GM18511 (cell line): Measurements from ENCODE around the gene C11orf68.

ENCODE experiments used
- ATAC-seq: cut with Tn5 transposase; IDR thresholded peaks from one replicate; pipeline ENCODE4 v1.9.1; 2021; ENCODE audit warnings: mild to moderate bottlenecking, moderate library complexity; ENCODE audit not compliant: unreplicated experiment

The C11orf68 gene

DNA sequence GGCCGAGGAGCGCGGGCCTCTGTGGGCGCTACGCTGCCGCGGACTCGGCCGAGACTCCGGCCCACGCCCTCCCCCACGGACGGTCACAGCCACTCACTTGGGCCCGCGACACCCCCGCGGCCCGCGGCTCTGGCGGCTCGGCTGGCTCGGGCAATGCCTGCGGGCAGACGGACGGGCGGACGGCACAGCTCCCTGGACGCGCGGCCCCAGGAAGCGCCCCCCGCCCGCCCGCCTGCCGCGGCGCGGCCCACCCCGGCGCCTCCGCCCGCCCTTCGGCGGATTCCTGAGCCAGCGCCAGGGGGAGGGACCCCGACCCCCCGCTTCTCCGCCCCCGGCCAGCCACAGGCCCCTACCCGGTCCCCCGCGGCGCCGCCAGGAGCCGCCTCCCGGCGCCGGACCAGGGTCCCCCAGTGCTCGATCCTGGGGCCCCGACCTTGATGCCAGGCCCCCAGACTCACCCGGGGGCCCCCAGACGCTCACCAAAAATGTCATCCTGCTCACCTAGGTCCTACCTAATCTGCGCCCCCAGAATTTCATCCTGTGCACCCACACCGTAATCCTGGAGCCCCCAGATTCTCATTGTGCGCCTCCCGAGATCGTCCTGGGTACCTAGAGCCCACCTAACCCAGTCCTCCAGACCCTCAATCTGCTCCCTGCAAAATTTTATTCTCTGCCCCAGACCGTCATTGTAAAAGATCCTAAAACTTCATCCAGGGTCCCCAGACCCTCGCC is 46.1 kb downstream of the C11orf68 start, which contains the start of gene EFEMP2:
EFEMP2 (minus strand) TSS at position 215 of the 732 bp plus-strand sequence. CDS start 446 bp downstream, outside the sequence.
- no peak for ATAC-seq

DNA sequence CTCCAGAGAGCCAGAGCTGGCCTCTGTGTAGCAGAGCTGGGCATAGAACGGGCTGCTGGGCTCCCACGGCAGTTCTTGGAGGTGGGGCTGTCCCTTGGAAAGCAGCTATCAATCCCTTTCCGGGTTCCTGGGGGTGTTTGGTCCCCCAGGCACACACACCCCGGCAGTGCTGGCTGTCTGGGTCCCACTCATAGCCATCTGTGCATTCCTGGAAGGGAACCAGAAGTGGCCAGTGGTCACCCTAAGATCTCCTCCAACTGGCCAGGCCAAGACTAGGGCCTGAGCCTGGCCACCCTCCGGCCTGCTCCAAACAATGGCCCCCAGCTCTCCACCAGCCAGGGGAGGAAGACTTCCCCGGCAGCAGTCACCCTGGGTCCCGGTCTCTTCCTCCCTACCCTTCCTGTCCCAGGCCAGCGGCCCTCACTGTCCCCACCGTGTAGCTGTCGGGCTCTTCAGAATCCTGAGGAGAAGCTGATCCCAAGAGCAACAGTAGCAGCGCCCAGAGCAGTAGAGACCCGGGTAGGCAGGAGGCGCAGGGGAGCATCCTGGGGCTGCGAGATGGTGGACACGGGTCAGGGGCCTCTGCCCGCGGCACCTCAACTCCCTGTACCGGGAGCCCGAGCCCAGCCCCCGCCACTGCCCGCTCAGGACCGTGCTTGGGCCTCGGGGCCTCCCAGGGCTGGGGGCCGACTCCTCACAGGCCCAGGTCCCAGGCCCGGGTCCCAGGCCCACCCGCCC is 46.9 kb downstream of the C11orf68 start:
- no peak for ATAC-seq

DNA sequence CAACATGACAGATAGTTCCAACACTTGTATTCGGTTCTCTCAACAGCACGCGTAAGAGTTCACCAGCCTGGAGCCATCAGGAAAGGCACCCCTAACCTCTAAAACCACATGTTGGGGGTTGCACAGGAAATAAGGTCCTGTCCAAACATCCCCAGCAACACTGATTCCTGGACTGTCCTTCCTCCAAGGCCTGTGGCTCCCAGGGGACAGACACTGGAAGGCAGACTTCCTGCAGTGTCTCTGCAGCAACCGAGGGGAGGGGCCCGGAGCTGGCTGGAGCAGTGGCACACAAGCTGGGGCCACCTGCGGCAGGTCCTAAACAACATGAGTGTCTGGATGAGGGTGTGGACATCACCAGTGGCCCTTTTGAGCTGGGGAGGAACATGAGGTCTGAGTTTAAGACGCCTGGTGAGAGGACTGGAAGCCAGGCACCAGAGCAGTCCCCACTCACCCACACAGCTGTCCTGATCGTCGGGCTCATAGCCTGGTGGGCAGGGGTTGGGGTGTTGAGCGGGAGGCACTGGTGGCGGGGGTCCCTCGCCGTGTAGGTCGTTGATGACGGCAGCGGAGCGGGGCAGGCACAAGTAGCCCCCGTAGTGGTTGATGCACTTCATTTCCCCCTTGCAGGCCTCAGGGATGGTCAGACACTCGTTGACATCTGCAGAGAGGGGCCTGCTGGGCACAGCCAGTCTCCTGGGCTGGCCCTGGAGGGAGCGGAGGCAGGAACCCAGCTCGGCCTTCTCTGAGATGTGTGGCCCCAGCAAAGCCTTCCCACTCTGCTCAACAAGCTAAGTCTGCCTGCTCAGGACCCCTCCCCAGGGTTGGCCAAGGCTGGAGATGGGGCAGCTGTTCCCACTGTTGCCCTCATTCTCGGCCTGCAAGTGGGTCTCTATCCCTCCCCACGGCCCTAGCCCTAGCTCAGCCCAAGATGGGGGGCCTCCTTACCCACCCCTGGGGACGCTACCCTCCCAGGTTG is 47.9 kb downstream of the C11orf68 start:
- ATAC-seq, result no peak

DNA sequence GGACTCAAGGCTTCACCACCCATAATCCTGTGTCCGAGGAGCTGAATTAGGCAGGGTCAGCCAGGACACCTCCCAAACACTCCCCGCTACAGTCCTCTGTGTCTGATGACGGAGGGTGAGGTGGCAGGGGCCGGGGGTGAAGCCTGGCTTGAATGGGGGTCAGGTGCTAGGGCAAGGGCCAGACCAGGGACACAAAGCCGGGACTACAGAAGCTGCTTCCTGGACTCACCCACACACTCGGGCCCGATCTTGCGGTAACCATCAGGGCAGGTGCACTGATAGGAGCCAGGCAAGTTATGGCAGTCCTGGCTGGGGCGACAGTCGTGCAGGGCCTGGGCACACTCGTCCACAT is 48.6 kb downstream of the C11orf68 start:
- ATAC-seq, result no peak

DNA sequence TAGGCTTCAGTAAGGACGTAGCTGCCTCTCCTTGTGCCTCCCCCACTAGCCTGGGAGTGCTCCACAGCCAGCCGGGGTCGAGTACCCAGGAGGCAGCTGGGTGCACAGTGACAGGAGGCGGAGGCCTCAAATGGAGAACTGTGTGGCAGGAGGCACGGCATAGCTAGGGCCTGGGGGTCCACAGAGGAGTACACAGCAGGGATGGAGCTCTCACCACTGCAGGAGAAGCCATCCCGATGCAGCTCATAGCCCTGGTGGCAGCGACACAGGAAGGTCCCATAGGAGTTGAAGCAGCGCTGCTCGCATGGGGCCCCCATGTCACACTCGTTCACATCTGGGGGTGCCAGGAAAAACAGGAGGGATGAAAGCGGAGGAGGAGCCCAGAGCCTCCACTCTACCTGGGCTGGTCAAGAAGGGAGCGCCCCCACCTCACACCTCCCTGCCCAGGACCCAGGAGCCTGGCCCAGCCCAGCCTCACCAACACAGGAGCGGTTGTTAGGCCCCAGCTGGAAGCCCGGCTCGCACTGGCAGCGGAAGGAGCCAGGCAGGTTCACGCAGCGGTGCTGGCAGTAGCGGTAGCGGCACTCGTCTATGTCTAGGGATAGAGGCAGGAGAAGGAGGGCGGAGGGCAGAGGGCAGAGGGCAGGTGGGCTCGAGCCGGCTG is 49.1 kb downstream of the C11orf68 start:
- no peak for ATAC-seq

DNA sequence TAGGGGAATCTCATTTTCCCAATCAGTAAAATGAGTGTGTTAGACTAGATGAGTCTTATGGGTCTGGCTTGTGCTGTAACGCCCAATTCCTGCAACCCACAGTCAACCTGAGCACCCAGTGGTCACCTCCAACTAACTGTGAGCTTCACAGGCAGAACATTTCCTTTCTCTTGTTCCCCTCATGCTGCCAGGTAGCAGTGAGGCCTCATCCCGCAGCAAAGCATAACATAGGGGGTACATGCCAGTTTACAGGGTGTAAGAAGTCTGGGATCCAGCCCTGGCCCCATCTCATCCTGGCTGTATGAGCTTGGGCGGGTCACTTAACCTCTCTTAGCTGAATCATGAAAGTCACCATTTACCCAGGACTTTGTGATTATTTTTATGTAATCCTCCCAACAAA is 50.0 kb downstream of the C11orf68 start:
- no peak for ATAC-seq

DNA sequence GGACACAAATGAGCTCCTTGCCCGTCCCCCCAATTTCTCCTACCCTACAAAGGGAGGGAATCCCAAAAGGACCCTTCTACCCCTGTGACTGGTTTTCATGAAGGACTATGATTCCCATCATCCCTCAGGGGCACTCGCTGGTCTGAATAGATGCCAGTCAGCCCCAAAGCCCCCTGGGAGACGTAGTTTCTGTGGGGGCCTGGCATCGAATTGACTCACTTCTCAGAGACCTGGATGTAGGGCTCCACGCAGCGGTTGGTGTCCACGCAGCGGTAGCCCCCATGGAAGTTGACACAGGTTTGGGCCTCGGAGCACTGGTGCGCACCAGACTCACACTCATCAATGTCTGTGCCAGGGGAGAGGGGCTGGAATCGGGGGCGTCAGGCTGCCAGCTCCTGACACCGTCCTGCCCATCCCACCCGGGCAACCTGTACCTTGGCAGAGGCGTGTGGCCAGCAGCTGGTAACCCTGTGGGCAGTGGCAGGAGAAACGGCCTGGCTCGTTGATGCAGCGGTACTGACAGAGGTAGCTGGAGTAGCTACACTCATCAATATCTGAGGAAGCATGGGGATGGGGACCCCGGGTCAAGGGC is 50.7 kb downstream of the C11orf68 start:
- ATAC-seq, result no peak

DNA sequence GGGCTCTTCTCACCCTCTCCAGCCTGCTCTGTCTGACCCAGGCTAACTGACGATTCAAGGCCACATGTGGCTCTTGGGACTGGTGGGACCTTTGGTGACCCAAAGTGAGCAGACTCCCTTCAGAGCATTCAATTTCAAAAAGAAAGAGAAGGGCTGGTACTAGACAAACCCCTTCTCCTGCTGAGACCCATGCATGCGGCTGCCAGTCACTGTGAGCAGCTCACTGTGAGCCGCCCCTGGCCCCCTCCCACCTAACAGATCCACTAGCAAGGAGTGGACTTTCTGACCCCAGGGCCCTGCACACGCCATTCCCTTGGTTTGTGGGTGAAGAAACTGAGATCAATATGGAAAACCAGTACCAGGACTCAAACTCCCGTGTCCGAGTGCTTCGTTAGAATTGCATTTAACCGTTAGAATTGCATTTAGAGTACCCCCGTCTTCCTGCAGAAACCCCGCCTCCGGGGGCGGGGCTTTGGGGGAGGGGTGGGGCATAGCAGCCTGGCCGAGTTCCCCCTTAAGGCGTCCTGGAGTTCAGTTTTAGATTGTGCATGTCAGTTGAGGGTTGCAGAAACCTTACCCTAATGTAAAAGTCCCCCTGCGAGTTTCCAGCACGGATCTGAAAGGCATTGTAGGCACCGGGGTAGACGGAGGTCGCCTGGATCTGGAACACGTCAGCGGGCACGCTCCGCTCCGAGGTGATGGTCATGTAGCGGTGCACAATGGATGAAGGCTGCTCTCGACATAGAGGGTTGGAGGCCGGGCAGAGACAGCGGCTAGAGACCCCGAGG is 51.4 kb downstream of the C11orf68 start:
- no peak for ATAC-seq
